CD4-positive, alpha-beta T cell treated with Interleukin-12 subunit alpha and Interleukin-12 subunit beta, for 1 hour (primary cell): ENCODE measurements around the gene EPB41L2.
"Not testable (repeated sequence)": the region's sequence is repeated elsewhere in the genome, so short reads cannot be mapped to it uniquely, and the experiment has no call there.

Source experiments
- DNase-seq: peaks from one replicate; pipeline ENCODE4 v3.0.0-alpha.2; 2020

The EPB41L2 gene

DNA sequence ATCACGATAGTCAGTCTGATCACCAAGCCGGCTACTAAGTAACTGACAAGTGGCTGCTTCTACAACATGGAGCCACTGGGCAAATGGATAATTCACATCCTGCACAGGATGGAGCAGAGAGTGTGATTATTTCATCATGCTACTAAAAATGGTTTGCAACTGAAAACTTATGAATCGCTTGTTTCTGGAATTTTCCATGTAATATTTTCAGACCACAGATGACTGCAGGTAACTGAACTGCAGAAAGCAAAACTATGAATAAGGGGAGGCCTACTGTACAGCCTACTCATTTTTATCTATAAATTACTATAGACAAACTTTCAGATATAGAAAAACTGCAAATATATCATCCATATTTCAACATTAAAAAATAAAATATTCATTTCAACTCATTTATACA lies 91.5 kb downstream of the EPB41L2 start:
- no peak for DNase-seq

DNA sequence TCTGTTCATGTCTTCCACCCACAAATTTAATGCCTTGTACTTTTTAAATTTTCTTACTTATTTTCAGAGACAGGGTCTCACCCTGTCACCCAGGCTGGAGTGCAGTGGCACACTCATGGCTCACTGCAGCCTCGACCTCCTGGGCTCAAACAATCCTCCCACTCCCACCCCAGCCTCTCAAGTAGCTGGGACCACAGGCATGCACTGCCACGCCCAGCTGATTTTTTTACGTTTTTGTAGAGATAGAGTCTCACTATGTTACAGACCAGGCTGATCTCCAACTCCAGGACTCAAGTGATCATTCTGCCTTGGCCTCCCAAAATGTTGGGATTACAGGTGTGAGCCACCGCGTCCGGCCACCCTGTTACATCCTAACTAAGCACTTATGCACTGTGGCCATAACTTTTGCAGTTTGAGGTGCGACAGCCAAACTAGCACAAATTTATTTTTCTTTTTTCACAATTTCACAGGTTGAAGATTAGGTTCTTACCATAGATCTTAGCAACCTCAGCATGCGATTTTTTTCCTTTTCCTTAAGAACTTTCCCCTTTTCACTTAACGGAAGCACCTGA lies 92.1 kb downstream of the EPB41L2 start:
- DNase-seq = no peak

DNA sequence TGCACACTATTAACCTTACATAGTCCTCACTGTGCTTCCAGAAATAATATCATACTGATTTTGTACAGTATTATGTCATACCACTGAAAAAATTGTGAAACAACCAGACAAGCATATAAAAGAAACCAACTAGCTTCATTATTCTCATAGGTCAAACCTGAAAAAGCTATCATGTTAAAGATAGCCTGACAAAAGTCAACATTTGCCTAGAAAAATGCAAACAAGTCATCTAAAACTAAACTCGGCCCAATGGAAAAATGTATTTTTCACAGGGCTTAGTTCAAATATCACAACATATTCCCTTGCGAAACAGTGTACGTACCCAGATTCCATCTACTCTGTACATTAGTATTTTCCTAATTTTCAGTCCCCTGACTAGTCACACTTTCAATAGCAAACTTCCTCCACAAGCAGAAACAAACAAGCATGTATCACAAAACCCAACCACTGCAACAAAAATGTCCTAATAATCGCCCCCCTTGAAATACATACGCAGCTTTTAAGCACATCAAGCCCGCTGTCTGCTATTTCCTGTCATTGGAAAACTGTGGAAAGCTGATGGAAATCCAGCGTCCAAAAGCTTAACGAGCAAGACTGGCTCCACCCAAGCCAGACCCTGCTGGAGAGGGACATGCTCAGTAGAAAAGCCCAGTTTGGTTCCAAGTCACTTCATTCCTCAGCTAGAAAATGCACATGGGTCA lies 93.1 kb downstream of the EPB41L2 start:
- DNase-seq = no peak

DNA sequence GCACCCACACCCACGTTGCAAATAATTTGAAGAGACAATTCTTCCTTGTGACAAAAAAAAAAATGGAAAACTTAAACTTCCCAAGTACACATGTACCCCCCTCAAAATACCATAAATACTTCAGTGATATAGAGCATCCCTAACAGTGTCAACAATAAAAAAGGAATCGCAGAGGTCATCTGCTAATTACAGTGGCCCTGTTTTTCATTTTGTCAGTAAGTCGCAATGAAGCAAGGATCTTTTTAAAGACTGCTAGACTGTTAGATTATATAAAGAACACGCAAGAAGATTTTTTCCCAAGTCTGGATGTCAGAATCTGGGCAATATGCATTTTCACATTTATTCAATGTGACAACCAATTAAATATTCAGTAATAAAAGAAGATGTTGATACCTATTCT lies 93.9 kb downstream of the EPB41L2 start:
- DNase-seq = no peak

DNA sequence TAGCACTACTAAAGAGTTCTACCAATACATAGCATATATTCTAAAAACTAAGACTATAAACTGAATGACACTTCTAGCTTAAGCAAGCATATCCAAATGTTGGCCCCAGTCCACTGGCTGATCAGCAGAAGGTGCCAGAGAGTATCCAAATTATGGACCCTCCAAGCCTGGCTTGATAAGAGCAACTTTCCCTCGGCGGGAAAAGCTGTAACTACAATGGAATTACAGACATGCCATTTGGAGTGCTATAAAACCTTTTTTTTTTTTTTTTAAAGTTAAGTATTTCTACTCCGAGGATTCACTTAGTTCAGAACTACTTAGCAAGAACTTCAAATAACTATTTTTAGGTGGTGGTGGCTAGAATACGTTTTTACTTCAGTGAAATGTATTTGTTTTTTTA lies 94.6 kb downstream of the EPB41L2 start:
- no peak for DNase-seq

DNA sequence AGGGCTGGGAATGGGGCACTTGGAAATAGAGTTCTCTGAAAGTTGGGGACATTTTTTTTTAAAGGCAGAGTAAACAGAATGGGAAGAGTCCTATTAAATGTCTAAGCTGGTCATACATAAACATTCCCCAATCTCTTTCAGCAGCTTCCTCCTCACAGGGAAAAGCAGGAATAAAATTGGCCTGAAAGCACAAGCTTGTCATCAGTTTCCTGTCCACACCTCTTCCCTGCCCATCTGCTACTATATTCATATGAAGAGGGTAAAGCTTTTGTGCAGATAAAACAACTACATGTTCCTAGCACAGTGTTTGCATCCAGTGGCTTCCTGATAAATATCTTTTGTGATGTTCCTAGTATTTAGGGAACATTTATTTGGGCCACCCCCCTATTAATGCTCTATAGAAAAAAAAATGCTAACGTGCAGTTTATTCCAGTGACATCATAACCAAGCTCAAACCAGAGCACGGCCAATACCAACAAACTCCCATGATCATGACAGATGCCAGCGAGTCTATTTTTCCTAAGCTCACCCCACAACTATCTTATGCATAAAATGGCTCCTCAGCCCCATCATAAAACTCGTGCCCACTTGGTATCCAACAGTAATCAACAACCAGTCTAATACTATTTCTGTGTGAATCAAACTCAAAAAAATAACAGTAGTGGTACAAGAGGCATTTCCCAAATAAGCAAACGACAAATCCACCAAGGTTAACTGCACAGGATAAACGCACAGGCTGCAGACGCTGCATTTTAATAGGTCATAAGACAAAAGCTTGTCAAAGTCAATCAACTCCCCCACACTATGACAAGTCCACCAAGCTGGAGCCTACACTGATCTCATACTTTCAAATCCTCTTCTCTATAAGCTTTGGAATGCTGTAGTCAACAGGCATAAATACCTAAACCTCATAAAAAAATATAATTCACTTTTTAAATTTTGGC lies 95.3 kb downstream of the EPB41L2 start:
- no peak for DNase-seq

DNA sequence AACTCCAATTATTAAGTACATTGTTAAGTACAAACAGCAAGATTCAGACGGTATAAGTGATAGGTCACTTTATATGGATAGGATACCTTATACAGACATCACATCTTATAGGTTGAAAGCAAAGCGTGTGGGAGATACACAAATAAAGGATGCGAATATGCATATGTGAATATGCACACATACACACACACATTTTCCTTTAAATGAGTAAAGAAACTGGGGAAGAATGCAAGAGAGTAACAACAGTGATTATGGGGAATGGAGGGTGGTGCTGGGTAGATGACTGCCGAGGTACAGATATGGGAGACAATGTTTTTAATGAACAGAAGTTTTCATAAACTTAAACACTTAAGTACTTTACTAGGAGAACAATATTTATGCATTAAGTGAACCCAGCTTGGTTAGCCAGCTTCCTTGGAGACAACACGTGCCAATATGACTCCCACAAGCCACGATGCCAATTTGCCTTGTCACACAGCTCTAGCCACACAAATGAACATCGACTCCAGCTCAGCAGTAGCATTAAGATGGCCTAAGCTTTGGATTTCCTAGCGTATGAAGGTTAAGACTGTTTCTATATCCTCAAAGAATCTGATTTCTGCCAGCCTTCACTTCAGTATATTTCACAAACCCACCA lies 96.6 kb downstream of the EPB41L2 start:
- DNase-seq = no peak

- DNase-seq = no peak
These were observed 97.4 kb downstream of the EPB41L2 start for GRCh38 chr6:130965656-130966055.

- no peak for DNase-seq
These were observed 98.0 kb downstream of the EPB41L2 start for GRCh38 chr6:130964808-130965604.

DNA sequence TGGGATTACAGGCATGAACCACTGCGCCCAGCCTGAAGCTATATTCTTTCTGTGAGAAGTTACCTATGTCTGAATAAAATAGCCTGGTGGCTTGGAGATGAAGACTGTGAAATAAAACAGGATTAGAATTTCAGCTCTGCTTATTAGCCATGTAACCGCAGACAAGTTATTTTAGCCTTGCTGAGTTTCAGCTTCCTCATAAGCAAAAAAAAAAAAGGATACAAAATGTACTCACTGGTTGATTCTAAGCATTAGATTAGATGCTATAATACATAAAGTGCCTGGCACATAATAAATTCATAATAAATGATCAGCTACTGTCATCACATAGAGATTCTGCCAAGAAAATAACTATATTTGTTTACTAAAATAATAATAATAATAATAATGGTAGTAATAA lies 98.8 kb downstream of the EPB41L2 start:
- no peak for DNase-seq

- DNase-seq = no peak
These were observed 100.1 kb downstream of the EPB41L2 start for GRCh38 chr6:130962966-130963365.

GRCh38 chr6:130961148-130961547 lies 101.9 kb downstream of the EPB41L2 start:
- no peak for DNase-seq

GRCh38 chr6:130959951-130960350 lies 103.1 kb downstream of the EPB41L2 start:
- DNase-seq = no peak

- DNase-seq = no peak
These were observed 104.6 kb downstream of the EPB41L2 start for GRCh38 chr6:130958468-130958867.

DNA sequence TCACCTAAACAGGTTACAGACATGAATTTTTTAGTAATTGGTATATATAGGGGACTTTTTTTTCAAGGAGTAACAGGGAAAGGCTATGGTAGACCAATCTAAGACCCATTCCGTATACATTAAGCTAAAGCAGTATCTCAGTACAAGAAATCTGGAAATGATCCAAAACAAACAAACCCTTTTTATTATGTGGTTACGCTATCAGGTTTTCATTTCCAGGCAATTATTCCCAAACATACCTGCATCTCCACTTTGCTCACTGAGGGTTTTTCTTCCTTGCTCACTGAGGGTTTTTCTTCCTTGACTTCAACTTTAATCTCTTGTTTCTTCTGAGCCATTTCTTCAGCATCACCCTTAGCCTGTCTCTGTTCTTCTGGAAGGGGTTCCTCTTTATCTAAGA lies 107.3 kb downstream of the EPB41L2 start:
- no peak for DNase-seq

- no peak for DNase-seq
These were observed 113.5 kb downstream of the EPB41L2 start for GRCh38 chr6:130949553-130949952.

GRCh38 chr6:130947464-130947863 lies 115.6 kb downstream of the EPB41L2 start:
- no peak for DNase-seq

GRCh38 chr6:130946076-130946475 lies 117.0 kb downstream of the EPB41L2 start:
- DNase-seq = no peak

- DNase-seq = no peak
These were observed 117.6 kb downstream of the EPB41L2 start for GRCh38 chr6:130945401-130945919.

- no peak for DNase-seq
These were observed 118.6 kb downstream of the EPB41L2 start for GRCh38 chr6:130944486-130944885.

- no peak for DNase-seq
These were observed 119.3 kb downstream of the EPB41L2 start for GRCh38 chr6:130943738-130944137.

GRCh38 chr6:130942752-130943151 lies 120.3 kb downstream of the EPB41L2 start:
- not testable (repeated sequence) for DNase-seq
